EH (cell line): ENCODE results near the gene GFOD2.
"Not testable (repeated sequence)": the region's sequence is repeated elsewhere in the genome, so short reads cannot be mapped to it uniquely, and the experiment has no call there.

Experiments used
- DNase-seq: peaks from one replicate; pipeline ENCODE4 v3.0.0-alpha.2; 2015; ENCODE audit warnings: low read depth

Gene GFOD2

GRCh38 chr16:67702130-67702529, 17.0 kb downstream of the GFOD2 start:
- DNase-seq = no peak

- no peak for DNase-seq
Measured at GRCh38 chr16:67701420-67701819, 17.7 kb downstream of the GFOD2 start.

GRCh38 chr16:67699265-67699664, 19.9 kb downstream of the GFOD2 start:
- DNase-seq = no peak

GRCh38 chr16:67697422-67698185, 21.5 kb downstream of the GFOD2 start:
- no peak for DNase-seq

- no peak for DNase-seq
Measured at GRCh38 chr16:67694611-67695010, 24.5 kb downstream of the GFOD2 start.

- DNase-seq = not testable (repeated sequence)
Measured at GRCh38 chr16:67693517-67694285, 25.4 kb downstream of the GFOD2 start.

- no peak for DNase-seq
Measured at GRCh38 chr16:67685388-67686112, 33.6 kb downstream of the GFOD2 start.

- DNase-seq = peak; percentile 22
Measured at GRCh38 chr16:67683767-67684166, 35.3 kb downstream of the GFOD2 start.

- no peak for DNase-seq
Measured at GRCh38 chr16:67679935-67680897, 38.9 kb downstream of the GFOD2 start.

GRCh38 chr16:67678354-67679023, 40.6 kb downstream of the GFOD2 start:
- DNase-seq = no peak

GRCh38 chr16:67677712-67678111, 41.4 kb downstream of the GFOD2 start:
- DNase-seq = no peak

GRCh38 chr16:67676939-67677338, 42.2 kb downstream of the GFOD2 start:
- no peak for DNase-seq

GRCh38 chr16:67676516-67676915, 42.6 kb downstream of the GFOD2 start:
- no peak for DNase-seq

GRCh38 chr16:67675999-67676398, 43.1 kb downstream of the GFOD2 start:
- no peak for DNase-seq

GRCh38 chr16:67675579-67675935, 43.6 kb downstream of the GFOD2 start:
- no peak for DNase-seq

GRCh38 chr16:67674851-67675578, 44.1 kb downstream of the GFOD2 start:
- DNase-seq = no peak

GRCh38 chr16:67673712-67674580, 45.2 kb downstream of the GFOD2 start:
- DNase-seq = peak; percentile 54

GRCh38 chr16:67672739-67673662, 46.1 kb downstream of the GFOD2 start:
- DNase-seq = peak; percentile 78
